ENCODE measurements around the gene HMCN2. TPM values are rescaled to one million over a fixed set of nuclear protein-coding genes. Genes with fewer than 3 reads are reported as not detected.
"Not testable (repeated sequence)": the region's sequence is repeated elsewhere in the genome, so short reads cannot be mapped to it uniquely, and the experiment has no call there.

HMCN2 gene
- polyA plus RNA-seq, 1 donor = 7.5 TPM

- peak; percentile 62 for DNase-seq
Observed at GRCh38 chr9:130240410-130241197, 25.0 kb upstream of the HMCN2 start.

- DNase-seq = no peak
Observed at GRCh38 chr9:130241198-130241535, 24.4 kb upstream of the HMCN2 start.

DNA sequence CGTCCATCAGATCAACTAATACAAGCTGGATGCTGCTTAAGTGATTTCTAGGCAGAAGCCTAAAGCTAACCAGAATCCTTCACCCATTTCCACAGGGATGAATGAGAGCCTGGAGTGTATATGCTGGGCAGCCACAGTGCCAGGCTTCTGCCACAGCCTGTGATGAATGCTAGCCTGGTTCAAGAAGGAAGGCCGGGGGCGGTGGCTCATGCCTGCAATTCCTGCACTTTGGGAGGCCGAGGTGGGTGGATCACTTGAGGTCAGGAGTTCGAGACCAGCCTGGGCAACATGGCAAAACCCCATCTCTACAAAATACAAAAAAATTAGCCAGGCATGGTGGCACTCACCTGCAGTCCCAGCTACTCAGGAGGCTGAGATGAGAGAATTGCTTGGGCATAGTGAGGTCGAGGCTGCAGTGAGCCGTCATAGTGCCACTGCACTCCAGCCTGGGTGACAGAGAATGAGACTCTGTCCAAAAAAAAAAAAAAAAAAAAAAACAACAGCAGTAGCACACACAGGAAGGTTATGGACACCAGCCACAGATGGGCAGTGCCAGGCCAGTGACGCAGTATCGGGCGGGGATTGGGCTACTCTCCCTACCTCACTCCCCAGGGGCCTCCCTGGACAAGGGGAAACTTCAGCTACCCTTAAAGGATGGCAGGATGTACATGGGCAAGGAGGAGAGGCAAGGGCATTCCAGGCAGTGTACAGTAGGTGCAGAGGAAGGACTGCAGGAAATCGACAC, 23.1 kb upstream of the HMCN2 start:
- no peak for DNase-seq

DNA sequence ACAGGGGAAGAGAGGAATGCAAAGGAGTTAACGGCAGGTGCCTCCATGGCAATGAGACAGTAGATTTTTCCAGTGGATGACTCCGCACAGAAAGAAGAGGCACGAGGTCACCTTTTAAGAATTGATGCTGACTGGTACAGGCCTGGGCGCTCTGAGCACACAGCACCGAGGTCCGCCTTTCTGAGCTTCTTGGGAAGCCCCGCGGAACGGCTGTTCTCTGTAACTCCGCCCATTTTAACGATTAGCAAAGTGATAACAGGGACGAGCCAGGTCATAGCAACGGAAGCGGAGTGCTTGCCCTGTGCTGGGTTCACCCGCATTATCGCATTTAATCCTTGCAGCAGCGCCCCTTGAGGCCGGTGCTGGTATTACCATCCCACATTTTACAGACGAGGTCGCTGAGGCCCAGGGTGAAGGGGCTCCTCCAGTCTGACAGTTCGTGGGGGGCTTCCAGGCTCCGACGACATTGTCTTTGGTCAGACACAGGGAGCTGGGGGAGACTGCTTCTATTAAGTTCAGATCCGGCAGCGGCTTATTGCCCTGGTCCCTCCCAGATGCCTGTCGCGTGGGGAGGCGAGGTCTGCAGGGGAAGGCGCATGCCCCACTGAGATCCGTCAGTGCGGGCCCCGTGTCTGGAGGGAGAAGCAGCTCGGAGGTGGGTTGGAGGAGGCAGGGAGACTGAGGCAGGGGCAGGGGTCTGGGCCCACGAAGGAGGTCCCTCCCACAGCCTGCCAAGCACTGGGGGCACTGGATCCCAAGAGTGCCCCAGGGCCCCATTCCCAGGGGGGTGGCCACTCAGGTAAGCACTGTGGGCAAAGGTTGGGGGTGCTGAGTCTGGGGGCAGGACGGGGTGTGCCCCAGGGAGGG, 22.3 kb upstream of the HMCN2 start:
- DNase-seq = peak; percentile 64

- no peak for DNase-seq
Observed at GRCh38 chr9:130243882-130244170, 21.7 kb upstream of the HMCN2 start.

- no peak for DNase-seq
Observed at GRCh38 chr9:130244548-130245165, 20.9 kb upstream of the HMCN2 start.

- no peak for DNase-seq
Observed at GRCh38 chr9:130245474-130245873, 20.1 kb upstream of the HMCN2 start.

- no peak for DNase-seq
Observed at GRCh38 chr9:130246126-130246525, 19.4 kb upstream of the HMCN2 start.

DNA sequence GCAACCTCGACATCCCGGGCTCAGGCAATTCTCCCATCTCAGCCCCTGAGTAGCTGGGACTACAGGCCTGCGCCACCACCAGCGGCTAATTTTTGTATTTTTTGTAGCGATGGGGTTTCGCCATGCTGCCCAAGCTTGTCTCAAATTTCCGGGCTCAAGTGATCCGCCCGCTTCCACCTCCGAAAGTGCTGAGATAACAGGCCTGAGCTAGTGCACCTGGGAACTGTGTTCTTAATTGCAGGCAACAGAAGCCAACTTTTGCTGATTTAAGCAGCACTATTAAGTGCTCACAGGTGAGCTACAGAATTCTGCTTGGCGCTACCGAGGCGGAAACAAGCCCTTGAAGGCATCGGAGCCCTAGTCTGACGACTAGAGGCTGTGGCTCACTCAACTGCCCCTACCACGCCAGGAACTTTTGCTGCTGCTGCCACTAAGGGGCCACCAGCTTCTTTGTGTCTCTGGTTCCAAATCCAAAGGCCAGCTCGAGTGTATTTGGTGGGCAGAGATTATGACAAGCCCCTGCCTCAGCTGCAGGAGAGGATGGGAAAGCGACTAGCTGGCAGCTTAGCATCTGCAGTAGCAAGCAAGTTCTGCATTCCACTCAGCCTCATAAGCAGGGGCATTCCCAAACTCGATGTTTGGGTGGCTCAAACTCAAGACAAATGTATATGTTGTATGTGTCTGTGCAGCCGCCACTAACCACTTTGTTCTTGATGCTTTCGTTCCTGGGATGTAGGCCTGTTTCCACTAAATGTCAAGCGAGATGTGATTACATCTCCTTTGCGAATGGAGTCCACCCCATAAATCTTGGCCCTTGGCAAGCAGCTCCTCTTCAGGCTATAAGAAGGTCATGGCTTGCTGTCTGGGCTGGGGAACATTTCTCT, 10.6 kb upstream of the HMCN2 start:
- no peak for DNase-seq

DNA sequence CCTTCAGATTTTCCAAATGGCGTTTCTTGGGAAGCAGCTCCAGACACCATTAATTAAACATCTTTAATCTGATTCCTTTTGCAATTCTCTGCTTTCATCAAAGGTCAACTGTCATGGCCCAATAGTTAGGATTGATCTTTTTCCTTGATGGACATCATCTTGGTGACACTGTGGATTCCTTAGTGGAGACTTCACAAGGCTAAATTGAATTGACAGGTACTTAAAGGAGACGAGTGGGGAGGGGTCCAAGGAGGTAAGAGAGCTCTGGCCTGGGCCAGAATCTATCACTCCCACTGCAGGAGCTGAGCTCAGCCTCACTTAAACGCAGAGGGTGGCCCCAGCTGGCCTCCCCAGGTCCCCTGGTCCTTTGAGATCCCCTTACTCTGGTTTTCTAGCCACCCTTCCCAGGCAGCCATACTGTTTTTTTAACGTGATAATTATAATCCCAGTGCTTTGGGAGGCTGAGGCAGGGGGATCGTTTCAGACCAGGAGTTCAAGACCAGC, 9.9 kb upstream of the HMCN2 start:
- DNase-seq = no peak

DNA sequence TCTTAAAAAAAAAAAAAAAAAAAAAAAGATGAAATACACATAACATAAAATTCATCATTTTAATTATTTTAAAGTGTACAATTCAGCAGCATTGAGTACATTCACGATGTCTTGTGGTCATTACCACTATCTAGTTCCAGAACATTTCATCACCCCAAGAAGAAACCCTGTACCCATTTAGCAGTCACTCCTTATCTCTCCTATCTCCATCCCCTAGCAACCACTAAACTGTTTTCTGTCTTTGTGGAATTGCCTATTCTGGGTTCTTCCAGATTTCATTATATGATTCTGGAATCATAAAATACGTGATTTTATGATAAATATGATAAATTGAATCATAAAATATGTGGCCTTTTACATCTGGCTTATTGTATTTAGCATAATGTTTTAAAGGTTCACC, 8.9 kb upstream of the HMCN2 start:
- no peak for DNase-seq

- DNase-seq = not testable (repeated sequence)
Observed at GRCh38 chr9:130258137-130258536, 7.4 kb upstream of the HMCN2 start.

- no peak for DNase-seq
Observed at GRCh38 chr9:130259044-130259443, 6.5 kb upstream of the HMCN2 start.

- DNase-seq = no peak
Observed at GRCh38 chr9:130260816-130261765, 4.5 kb upstream of the HMCN2 start.

DNA sequence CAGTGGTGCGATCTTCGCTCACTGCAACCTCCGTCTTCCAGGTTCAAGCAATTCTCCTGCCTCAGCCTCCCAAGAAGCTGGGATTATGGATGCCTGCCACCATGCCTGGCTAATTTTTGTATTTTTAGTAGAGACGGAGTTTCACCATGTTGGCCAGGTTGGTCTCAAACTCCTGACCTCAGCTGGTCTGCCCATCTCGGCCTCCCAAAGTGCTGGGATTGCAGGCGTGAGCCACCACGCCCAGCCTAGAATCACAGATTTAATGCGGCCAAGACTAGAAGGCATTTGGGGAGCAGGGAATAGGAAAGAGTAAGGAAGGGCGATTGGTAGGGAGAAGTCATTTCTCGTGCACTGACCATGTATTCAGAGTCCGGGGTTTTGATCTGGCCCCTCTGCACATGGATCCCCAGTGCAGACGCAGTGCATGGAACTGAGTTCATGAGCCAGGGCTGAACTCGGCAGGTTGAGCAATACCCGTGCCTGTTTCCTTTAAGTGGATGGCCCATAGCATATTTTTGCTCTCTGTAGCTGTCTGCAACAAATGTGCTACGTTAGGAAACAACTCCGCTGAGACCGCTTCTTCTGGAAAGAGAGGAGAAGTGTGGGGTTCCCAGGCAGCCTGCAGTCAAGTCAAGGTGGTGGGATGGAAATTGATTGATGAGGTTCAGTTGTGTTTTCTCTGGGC, 3.4 kb upstream of the HMCN2 start:
- DNase-seq = no peak

DNA sequence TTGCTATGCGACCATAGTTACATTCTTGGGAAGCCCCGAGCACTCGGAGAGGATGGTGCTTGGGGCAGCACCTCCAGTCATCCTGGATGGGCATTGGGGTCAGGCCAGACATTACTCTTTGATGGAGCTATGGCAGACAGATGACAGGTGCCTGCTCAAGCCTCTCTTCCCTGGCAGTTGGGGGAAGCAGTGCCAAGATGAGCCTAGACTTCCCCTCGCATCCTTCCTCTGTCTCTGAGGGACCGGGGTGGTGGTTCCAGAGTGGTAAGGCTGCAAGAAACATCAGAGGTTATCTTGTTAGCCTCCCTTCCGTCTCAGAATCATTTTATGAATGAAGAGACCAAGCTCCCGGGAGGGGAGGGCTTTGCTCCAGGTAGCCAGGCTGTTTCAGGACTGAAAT, 2.8 kb upstream of the HMCN2 start:
- DNase-seq = no peak

- no peak for DNase-seq
Observed at GRCh38 chr9:130263601-130264413, 1.8 kb upstream of the HMCN2 start.

- no peak for DNase-seq
Observed at GRCh38 chr9:130264414-130265350, 878 bp upstream of the HMCN2 start.

Data from hindlimb muscle (tissue), 1 donor.